Stimulated activated CD8-positive, alpha-beta memory T cell treated with anti-CD3 and anti-CD28 coated beads, Interleukin-15, amount 100 ng/mL, for 4 hours (primary cell): Measurements from ENCODE around the gene KIF7.
"Not testable (repeated sequence)": the region's sequence is repeated elsewhere in the genome, so short reads cannot be mapped to it uniquely, and the experiment has no call there.

Experiments used
- DNase-seq, 2 donors: peaks; one replicate each; pipeline ENCODE4 v3.0.0-alpha.2; 2020; ENCODE audit warnings: low read depth in 2 of 2

Gene KIF7

DNA sequence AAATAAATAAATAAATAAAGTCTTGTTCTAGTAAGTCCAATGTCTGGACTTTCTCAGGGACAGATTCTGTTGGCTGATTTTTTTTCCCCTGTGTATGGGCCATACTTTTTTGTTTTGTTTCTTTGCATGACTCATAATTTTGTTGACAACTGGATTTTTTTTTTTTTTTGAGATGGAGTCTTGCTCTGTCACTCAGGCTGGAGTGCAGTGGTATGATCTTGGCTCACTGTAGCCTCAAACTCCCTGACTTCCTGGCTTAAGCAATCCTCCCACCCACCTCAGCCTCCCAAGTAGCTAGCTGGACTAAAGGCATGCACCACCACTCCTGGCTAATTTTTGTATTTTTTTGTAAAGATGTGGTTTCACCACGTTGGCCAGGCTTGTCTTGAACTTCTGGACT, 41.1 kb downstream of the KIF7 start:
- no peak for DNase-seq

DNA sequence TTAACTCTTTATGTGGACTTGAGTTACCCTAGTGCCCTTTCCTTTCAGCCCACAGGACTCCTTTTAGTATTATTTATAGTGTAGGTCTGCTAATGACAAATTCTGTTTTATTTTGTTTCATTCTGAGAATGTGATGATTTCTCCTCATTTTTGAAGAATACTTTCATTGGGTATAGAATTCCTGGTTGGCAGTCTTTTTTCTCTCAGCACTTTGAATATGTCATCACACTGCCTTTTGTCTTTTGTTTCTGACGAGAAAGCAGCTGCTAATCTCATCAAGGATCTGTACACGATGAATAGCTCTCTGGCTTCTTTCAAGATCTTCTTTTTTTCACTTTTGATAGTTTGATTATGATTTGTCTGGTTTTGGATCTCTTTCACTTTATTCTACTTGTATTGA, 42.2 kb downstream of the KIF7 start:
- DNase-seq = no peak

DNA sequence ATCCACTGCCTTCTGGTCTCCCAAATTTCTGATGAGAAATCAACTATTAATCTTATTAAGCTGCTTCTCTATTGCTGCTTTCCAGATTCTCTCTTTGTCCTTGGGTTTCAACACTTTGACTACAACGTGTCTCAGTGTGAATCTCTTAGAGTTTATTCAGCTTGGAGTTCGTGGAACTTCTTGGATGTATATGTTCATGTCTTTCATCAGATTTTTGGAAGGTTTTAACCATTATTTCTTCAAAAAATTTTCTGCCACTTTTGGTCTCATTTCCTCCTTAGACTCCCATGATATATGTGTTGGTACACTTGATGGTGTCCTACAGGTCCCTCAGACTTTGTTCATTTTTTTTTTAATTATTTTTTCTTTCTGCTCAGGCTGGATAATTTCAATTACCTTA, 44.0 kb downstream of the KIF7 start:
- no peak for DNase-seq

DNA sequence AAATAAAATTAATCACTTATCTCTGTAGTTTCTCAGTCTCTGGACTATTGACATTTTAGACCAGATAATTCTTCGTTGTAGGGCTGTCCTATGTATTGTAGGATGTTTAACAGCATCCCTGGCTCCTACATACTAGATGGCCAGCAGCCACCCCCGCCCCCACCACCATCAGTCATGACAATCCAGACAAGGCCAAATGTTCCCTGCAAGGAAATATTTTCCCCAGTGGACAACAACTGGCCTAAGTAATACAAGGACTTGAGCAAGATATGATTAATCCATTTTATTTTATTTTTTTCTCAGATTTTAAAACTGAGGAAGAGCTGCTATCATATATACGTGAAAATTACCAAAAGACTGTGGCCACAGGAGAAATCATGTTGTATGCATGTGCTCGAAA, 56.2 kb downstream of the KIF7 start:
- no peak for DNase-seq

DNA sequence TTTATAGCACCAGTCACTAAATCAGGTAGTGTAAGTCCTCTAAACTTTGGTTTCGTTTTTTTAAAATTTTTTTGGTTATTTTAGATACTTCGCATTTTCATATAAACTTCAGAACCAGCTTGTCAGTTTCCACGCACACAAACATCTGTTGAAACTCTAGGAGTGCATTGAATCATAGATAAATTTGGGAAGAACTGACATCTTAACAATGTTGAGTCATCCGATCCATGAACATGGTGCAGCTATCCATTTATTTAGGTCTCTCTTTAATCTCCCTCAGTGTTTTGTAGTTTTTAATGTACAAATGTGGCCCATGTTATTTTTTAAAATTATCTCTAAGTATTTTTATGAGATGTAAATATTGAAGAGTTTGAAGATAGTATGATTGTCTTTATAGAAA, 62.2 kb downstream of the KIF7 start:
- no peak for DNase-seq

DNA sequence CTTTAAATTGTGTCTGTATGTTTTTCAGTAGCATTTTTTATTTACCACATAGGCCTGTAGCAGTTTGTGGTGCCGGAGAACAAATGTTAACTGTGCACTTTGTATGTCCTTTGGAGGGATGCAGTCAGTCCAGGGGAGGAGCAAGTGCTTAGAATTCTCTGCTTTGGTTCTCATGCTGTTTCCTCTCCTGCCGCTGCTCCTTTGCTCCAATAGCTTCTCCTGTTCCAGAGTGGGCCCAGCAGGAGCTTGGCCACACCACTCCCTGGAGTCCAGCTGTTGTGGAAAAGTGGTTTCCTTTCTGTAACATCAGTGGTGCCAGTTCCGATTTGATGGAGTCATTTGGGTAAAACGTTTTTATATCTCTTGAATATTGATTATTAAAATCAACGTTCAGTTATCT, 63.4 kb downstream of the KIF7 start:
- DNase-seq = no peak

DNA sequence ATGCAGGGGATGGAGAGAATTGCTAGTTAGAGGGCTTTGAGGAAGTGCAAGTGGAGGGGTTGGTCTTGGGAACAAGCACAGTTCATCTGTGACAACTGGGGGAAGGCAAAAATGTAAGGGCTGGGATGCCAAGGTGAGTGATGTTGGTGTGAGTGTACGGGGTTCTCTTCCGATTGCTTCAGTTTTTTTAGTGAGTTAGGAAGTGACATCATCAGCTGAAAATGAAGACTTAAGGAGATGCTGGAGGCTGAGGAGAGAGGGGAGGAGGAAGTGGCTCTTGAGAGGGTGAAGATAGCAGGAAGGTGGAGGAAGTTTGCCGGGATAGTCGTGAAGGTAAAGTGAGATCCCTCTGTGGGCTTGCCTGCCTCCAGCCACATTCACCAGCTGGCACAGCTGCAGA, 67.3 kb downstream of the KIF7 start:
- no peak for DNase-seq

DNA sequence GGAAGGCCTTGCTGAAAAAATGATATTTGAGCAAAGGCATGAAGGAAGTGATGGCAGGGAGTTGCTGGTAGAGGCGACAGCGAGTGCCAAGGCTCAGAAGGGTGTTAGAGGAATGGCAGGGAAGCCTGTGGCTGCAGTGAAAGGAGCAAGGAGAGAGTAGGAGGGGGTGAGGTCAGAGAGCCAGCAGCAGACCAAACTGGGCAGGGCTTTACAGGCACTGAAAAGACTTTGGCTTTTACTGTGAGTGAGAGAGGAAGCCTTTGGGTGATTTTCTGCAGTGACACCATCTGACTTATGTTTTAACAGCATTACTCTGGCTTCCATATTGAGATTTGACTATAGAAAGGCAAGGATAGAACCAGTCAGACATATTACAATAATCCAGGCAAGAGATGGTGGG, 68.6 kb downstream of the KIF7 start:
- DNase-seq = no peak

DNA sequence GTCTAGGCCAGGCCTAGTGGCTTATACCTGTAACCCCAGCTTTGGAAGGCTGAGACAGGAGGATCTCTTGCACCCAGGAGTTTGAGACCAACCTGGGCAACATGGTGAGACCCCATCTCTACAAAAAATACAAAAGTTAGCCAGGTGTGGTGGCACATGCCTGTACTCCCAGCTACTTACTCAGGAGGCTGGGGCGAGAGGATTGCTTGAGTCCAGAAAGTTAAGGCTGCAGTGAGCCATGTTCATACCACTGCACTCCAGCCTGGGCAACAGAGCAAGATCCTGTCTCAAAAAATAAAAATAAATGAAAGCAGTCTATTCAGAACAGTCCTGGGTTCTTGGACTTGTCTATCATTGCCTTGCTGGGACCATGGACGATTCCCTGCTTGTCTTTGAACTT, 74.5 kb downstream of the KIF7 start:
- DNase-seq = not testable (repeated sequence)

DNA sequence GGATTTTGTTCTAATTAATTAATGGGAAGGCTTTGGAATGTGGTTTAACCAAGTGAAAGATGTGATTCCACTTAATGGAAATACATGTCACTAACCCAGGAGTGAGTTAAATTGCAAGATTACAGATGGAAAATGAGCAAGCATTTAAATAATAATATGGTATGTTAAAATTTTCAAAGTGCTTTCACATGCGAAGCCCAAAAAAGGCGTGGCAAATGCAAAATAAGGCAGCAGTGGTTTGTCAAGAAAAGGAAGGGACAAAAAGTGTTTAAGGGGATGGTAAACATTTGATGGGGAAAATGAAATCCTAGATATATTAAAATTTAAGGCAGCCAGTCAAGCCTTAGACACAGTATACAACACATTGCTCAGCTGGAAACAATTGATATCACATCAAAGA, 77.1 kb downstream of the KIF7 start:
- no peak for DNase-seq
